Vein endothelial cell (primary cell): ENCODE measurements around the gene ZNF527. TPM values are rescaled to one million over a fixed set of nuclear protein-coding genes. Genes with fewer than 3 reads are reported as not detected.

ENCODE experiments used
- total RNA-seq: library from RNA; depleted of rRNA; stranded (reverse); fragments of >200 nt; gene quantifications from 2 replicates; pipeline ENCODE4 v1.2.3, GENCODE V29; 2012

ZNF527 gene
- 3.5 and 5.6 TPM in 2 replicates for total RNA-seq

GRCh38 chr19:37370880-37371661 is at the start of gene ZNF527:
TSS of gene ZNF527 (plus strand) at chr19:37371099. CDS start at chr19:37374199, 3,100 bp downstream.

Other genes starting within 250 kb of the ZNF527 start
- gene ZNF585A, start 198.4 kb upstream of the ZNF527 start, total RNA-seq, result 5.2 and 6.9 TPM in 2 replicates
- gene ZNF585B, start 160.6 kb upstream of the ZNF527 start, total RNA-seq, result 10.8 and 15.3 TPM in 2 replicates
- 4.1 and 4.2 TPM in 2 replicates for gene ZNF383, start 152.9 kb upstream of the ZNF527 start, total RNA-seq
- 4.6 and 5.8 TPM in 2 replicates for gene ZNF569, start 96.3 kb downstream of the ZNF527 start, total RNA-seq
- 6.2 and 7.5 TPM in 2 replicates for gene ZNF570, start 98.3 kb downstream of the ZNF527 start, total RNA-seq
- gene ZNF793, start 135.8 kb downstream of the ZNF527 start, total RNA-seq, result 0.86 and 0.98 TPM in 2 replicates
- 1.7 and 2.0 TPM in 2 replicates for gene ZNF571, start 223.7 kb downstream of the ZNF527 start, total RNA-seq
- gene ZNF540, start 223.8 kb downstream of the ZNF527 start, total RNA-seq, result 0.19 and 0.33 TPM in 2 replicates